Duodenal mucosa (tissue), 2 donors: ENCODE measurements around the gene OPA3.
A peak's percentile ranks its signal among the peaks of the same experiment; 100 is the strongest.

Experiments used
- H3K27ac ChIP-seq: one replicate; pipeline ENCODE4 v1.7.0; 2013; ENCODE audit warnings: low read depth, low read length
- H3K27me3 ChIP-seq, 2 donors: one replicate each; pipeline ENCODE4 v1.7.0; 2013; ENCODE audit warnings: low read length in 2 of 2, control low read depth in 1 of 2; ENCODE audit not compliant: insufficient read depth in 2 of 2, control insufficient read depth in 1 of 2
- H3K36me3 ChIP-seq, 2 donors: one replicate each; pipeline ENCODE4 v1.7.0; 2013; ENCODE audit warnings: low read length in 2 of 2, control low read depth in 1 of 2; ENCODE audit not compliant: insufficient read depth in 2 of 2, control insufficient read depth in 1 of 2
- H3K4me1 ChIP-seq, 2 donors: one replicate each; pipeline ENCODE4 v1.7.0; 2013; ENCODE audit warnings: low read length in 2 of 2, control low read depth in 1 of 2; ENCODE audit not compliant: insufficient read depth in 2 of 2, control insufficient read depth in 1 of 2
- H3K4me3 ChIP-seq, 2 donors: one replicate each; pipeline ENCODE4 v1.7.0; 2013; ENCODE audit warnings: low read length in 2 of 2, low read depth in 1 of 2
- H3K9ac ChIP-seq, 2 donors: one replicate each; pipeline ENCODE4 v1.7.0; 2013; ENCODE audit warnings: low read length in 2 of 2, low read depth in 1 of 2
- H3K9me3 ChIP-seq, 2 donors: one replicate each; pipeline ENCODE4 v1.7.0; 2013; ENCODE audit warnings: low read length in 2 of 2, control low read depth in 1 of 2; ENCODE audit not compliant: control insufficient read depth in 1 of 2

OPA3 gene

GRCh38 chr19:45484273-45484945 is 100.2 kb downstream of the OPA3 start:
- H3K36me3 ChIP-seq, result no peaks in the 10 kb centered on the region
- peaks cover 3 to 4% of the 10 kb centered on the region in 2 donors for H3K4me1 ChIP-seq
- H3K27me3 ChIP-seq, result no peaks in the 10 kb centered on the region
- no peak overlapping the region for H3K9ac ChIP-seq
- H3K27ac ChIP-seq, result no peak overlapping the region
- H3K4me3 ChIP-seq, result no peak overlapping the region
- no peaks in the 10 kb centered on the region for H3K9me3 ChIP-seq

GRCh38 chr19:45483033-45483432 is 101.6 kb downstream of the OPA3 start:
- Histone ChIP-seq H3K27ac (no peak overlapping the region), H3K36me3 (no peaks in the 10 kb centered on the region), H3K9me3 (no peaks in the 10 kb centered on the region)

GRCh38 chr19:45478454-45479238 is 106.0 kb downstream of the OPA3 start:
- Histone ChIP-seq H3K27me3 (peaks cover 0 to under 1% of the 10 kb centered on the region in 2 donors), H3K9ac (peak overlapping the region; percentile 63 to 86), H3K36me3 (no peaks in the 10 kb centered on the region), H3K9me3 (no peaks in the 10 kb centered on the region), H3K4me3 (peak overlapping the region; percentile 68 to 77), H3K27ac (peak overlapping the region; percentile 82), H3K4me1 (peaks cover 6 to 12% of the 10 kb centered on the region in 2 donors)

More at GRCh38 chr19:45483033-45483432, 101.6 kb downstream of the OPA3 start:
- Histone ChIP-seq H3K27me3 (no peaks in the 10 kb centered on the region), H3K4me3 (no peak overlapping the region), H3K4me1 (peaks cover 6 to 7% of the 10 kb centered on the region in 2 donors), H3K9ac (no peak overlapping the region)

GRCh38 chr19:45477713-45478453 is 106.7 kb downstream of the OPA3 start:
- H3K4me3 ChIP-seq, result peak overlapping the region; percentile 68 to 77
- peak overlapping the region; percentile 82 for H3K27ac ChIP-seq
- no peaks in the 10 kb centered on the region for H3K9me3 ChIP-seq
- H3K9ac ChIP-seq, result peak overlapping the region; percentile 63 to 86
- peaks cover 6 to 12% of the 10 kb centered on the region in 2 donors for H3K4me1 ChIP-seq
- H3K36me3 ChIP-seq, result no peaks in the 10 kb centered on the region
- peaks cover 0 to 5% of the 10 kb centered on the region in 2 donors for H3K27me3 ChIP-seq
